GM23338 (cell line): Measurements from ENCODE around the gene TBX2.

Source experiments
- EZH2phosphoT487 ChIP-seq: fragments of 200-600 bp; sonication (generic); IDR thresholded peaks from one replicate; pipeline ENCODE4 v1.8.1; 2018; ENCODE audit warnings: antibody characterized with exemption; ENCODE audit not compliant: unreplicated experiment
- POLR2AphosphoS5 ChIP-seq: IDR thresholded peaks from 2 replicates; pipeline ENCODE4 v1.6.1; 2016; ENCODE audit warnings: antibody characterized with exemption, low read depth
- TF ChIP-seq, protein P1 (sequence below), 2 experiments: fragments of 200-600 bp in 1 of 2; sonication (generic) in 1 of 2; conservative IDR thresholded peaks; 2 replicates each; pipeline versions ENCODE4 v1.5.1 to v1.6.1; 2016 to 2017; ENCODE audit warnings: antibody characterized with exemption in 2 of 2, low read depth in 2 of 2, mild to moderate bottlenecking in 2 of 2, moderate library complexity in 1 of 2
- TF ChIP-seq, protein P2 (sequence below): IDR thresholded peaks from one replicate; pipeline ENCODE4 v1.6.1; 2018; ENCODE audit warnings: antibody characterized with exemption; ENCODE audit not compliant: unreplicated experiment
- TF ChIP-seq, protein P3 (sequence below): IDR thresholded peaks from 2 replicates; pipeline ENCODE4 v1.6.1; 2016; ENCODE audit warnings: antibody characterized with exemption

DNA sequence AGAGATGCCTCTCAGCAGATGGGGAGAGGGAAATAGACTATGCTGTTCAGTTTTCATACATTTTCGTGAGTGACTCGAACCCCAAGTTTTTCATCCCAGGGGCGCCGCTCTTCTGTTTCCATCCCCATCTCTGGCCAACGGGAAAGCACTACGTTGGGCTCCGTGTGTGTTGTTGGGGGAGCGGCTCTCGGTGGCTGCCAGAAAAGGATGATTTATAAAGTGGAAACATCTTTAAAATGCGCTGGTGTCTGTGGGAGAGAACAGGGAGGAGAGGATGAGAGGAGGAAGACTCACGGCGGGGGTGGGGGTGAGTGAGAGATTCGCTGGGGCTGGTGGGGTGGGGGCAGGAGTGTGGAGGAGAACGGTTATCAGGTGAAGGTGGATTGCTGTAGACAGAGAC is 58.4 kb downstream of the TBX2 start:
- TF ChIP-seq, protein P1, sequence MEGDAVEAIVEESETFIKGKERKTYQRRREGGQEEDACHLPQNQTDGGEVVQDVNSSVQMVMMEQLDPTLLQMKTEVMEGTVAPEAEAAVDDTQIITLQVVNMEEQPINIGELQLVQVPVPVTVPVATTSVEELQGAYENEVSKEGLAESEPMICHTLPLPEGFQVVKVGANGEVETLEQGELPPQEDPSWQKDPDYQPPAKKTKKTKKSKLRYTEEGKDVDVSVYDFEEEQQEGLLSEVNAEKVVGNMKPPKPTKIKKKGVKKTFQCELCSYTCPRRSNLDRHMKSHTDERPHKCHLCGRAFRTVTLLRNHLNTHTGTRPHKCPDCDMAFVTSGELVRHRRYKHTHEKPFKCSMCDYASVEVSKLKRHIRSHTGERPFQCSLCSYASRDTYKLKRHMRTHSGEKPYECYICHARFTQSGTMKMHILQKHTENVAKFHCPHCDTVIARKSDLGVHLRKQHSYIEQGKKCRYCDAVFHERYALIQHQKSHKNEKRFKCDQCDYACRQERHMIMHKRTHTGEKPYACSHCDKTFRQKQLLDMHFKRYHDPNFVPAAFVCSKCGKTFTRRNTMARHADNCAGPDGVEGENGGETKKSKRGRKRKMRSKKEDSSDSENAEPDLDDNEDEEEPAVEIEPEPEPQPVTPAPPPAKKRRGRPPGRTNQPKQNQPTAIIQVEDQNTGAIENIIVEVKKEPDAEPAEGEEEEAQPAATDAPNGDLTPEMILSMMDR (conservative IDR thresholded peaks at IDR 0.05; ENCODE audit: low read depth in 2 of 2): no peak
- TF ChIP-seq EZH2phosphoT487 (no peak), POLR2AphosphoS5 (no peak)
- TF ChIP-seq, protein P2, sequence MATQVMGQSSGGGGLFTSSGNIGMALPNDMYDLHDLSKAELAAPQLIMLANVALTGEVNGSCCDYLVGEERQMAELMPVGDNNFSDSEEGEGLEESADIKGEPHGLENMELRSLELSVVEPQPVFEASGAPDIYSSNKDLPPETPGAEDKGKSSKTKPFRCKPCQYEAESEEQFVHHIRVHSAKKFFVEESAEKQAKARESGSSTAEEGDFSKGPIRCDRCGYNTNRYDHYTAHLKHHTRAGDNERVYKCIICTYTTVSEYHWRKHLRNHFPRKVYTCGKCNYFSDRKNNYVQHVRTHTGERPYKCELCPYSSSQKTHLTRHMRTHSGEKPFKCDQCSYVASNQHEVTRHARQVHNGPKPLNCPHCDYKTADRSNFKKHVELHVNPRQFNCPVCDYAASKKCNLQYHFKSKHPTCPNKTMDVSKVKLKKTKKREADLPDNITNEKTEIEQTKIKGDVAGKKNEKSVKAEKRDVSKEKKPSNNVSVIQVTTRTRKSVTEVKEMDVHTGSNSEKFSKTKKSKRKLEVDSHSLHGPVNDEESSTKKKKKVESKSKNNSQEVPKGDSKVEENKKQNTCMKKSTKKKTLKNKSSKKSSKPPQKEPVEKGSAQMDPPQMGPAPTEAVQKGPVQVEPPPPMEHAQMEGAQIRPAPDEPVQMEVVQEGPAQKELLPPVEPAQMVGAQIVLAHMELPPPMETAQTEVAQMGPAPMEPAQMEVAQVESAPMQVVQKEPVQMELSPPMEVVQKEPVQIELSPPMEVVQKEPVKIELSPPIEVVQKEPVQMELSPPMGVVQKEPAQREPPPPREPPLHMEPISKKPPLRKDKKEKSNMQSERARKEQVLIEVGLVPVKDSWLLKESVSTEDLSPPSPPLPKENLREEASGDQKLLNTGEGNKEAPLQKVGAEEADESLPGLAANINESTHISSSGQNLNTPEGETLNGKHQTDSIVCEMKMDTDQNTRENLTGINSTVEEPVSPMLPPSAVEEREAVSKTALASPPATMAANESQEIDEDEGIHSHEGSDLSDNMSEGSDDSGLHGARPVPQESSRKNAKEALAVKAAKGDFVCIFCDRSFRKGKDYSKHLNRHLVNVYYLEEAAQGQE: no peak
- TF ChIP-seq, protein P3, sequence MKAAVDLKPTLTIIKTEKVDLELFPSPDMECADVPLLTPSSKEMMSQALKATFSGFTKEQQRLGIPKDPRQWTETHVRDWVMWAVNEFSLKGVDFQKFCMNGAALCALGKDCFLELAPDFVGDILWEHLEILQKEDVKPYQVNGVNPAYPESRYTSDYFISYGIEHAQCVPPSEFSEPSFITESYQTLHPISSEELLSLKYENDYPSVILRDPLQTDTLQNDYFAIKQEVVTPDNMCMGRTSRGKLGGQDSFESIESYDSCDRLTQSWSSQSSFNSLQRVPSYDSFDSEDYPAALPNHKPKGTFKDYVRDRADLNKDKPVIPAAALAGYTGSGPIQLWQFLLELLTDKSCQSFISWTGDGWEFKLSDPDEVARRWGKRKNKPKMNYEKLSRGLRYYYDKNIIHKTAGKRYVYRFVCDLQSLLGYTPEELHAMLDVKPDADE: no peak
